ENCODE data around the gene PTPN3. TPM values are rescaled to one million over a fixed set of nuclear protein-coding genes. Genes with fewer than 3 reads are reported as not detected.

Gene PTPN3
- polyA plus RNA-seq, 1 donor: 60.7 TPM

DNA sequence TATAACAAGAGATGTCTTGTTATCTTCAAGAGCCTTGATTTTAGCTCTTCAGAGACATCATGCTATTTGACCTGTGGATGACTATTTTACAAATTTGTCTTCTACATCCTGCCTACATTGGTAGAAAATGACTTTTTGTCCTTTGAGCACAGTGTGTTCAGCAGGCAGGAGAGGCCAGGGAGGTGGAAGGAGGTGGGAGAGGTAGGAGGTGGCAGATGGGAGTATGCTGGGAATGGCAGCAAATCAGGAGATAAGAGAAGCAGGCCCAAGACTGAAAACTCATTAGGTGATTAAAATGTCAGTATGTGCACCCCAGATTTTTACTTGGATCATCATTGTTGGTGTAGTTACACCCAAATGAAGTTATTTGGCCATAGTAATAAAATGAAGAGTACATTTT, 44.1 kb downstream of the PTPN3 start:
- DNase-seq: no peak

DNA sequence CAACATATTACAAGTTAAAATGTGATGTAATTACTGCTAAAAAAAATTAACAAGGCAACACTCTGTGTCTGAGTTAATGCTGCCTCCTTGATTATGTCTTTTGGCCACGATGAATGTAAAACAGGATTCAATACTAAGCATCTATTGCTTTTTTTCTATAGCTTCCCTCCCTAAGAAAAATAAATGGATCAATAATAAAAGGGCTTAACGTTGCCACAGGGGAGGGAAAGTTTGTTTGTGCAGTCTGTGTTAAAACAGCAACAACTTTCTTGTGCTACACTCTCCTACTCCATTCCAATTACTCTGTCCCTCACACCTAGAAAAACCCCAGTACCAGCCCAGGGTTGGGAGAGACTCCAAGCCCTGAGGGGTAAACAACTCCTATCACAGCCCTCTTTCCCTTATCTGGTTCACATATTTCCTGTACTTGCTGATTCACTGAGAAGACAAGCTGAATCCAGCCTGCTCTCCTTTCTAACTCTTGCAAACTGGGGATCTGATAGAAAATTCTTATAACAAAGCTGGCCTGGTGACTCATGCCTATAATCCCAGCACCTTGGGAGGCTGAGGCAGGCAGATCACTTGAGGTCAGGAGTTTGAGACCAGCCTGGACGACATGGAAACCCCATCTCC, 44.8 kb downstream of the PTPN3 start:
- DNase-seq: no peak

DNA sequence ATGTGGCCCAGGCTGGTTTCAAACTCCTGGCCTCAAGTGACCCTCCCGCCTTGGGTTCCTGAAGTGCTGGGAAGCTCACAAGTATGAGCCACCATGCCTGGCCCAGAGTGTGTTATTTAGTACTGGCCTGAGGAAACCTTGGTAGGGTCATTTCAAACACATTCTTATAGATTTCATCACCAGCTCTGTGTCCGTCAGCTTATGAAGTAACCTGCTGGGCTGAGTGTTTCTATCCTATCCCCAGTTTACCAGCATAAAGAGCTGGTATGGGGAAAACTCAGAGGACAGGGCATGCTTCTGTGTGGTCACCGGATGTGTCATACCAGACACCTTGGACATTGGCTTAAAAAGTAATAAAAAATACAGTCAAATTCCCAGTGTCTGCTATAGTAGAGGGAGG, 45.3 kb downstream of the PTPN3 start:
- DNase-seq: no peak

DNA sequence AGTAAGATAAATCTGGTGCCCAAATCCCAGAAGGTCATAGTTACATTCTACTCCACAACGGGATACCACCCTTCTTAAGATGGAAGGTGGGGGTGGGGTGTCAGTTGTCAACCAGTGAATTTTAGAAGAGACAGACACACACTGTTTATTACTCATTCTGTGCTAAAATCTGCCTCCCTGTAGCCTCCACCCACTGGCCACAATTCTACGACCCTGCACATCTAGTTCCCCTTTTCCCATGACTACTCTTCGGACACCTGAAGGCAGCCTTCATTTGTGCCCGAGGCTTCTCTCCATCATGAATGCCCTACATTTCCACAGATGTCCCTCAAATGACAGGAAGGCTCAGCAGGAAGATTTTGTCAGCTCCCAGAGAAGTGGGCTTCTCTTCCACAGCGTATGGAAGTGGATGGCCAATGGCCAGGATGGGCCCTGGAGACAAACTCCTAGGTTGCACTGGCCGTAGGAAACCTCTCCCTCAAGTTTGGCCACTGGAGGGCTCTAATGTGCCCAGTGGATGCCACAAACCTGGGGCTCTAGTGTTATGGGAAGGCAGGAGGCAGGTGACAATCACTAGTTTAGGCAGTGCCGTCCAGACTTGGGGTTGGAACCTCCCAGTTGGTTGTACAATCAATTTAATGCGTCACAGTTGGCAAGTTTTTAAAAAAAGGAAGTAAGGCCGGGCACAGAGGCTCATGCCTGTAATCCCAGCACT, 46.6 kb downstream of the PTPN3 start:
- no peak for DNase-seq

DNA sequence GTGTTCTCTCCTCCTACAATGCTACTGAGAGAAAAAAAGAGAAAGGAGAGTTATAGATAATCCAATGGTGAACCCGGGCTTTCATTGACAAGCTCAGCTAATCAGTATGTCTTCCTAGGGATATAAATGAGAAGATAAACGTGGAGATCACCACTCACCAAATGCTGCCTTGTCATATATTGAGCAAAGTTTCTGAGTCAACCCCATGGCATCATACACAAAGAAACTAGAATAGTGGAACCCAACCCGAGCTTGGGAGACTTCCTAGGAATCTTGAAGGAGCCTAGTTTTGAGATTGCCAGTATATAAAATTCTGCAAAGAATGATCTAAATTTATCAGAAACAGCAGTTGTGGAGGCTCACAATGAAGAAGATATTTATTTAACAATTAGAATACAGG, 47.8 kb downstream of the PTPN3 start:
- DNase-seq: no peak

DNA sequence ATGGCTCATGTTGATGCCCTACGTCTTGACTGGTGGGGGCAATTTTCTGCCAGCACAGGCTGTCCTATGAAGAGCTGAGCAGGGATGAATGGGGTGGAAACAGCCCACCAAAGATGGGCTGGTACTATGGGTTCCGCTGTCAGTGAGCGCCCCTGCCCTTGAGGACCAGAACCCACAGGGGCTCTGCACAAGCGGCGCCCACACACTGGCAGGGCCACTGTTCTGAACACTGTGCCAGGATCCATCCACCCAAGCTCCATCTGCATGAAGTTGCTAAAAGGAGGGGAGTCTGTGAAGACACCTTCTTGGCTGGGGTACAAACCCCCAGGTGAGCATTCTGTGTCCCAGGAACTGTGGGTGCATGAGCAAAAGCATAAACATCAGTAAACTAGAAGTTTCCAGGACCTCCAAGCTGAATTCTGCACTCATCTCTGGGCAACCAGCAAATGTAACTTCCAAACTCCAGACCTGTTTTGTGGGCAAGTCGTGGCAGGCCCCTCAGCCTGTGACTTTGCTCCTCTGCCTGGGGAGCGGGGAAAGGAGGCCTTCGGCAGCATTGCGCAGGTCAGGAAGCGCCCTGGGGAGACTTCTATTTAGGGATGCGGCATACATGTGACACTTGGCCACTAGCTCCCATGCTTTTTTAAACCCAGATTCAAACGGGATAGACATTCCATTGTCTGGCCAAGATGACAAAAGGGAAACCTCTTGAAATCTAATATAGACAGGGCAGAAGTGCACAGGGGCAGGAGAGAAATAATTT, 48.9 kb downstream of the PTPN3 start:
- DNase-seq: no peak

DNA sequence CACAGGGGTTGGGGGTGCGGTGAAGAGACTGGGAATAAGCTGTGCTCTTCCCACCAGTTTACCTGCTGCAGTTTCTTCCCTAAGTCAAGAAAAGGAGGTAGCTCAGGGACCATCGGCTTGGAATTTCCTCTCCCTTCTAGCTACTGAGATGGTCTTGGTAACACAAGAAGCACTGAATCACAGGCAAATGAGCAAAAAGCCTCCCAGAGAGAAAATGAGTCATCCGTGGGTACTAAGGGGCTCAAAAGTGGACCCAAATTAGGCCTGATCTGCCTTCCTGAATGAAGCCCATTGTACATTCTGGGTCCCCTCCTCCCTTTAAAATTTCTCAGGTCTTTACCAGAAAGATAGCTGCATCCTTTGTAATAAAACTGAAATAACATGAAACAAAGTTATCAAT, 49.9 kb downstream of the PTPN3 start:
- DNase-seq: no peak

DNA sequence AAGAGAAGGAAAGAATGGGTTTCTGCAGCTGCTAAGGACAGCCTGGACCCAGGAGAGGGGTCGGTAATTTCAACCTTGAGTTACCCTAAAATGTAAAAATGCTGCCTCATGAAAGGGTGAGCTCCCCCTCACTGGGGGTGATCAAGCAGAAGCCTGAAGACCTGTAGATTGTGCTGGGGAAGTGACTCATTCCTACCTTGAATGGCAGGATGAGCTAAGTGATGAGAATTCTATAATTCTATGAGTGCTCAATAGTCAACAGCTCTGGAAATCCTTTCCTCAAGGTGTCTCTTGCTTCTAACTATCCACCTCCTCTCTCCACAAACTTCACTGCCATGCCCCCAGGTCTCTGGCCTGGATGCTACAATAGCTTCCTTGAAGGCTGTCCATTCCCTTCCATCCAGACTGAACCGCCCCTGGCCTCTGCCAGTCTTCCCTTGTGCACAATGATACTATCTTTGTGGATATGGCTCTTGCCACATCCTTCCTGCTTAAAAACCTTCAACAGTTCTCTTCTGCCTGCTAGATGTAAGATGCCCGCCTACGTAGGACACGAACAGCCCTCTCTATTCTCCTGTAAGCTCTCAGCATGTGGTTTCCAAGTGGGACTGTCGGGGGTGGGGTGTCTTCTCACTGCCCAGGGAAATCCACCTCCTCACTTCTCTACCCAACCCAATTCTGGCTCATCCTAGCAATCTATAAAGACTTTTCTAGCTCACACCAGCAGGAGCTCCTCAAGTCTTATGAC, 50.6 kb downstream of the PTPN3 start:
- no peak for DNase-seq

DNA sequence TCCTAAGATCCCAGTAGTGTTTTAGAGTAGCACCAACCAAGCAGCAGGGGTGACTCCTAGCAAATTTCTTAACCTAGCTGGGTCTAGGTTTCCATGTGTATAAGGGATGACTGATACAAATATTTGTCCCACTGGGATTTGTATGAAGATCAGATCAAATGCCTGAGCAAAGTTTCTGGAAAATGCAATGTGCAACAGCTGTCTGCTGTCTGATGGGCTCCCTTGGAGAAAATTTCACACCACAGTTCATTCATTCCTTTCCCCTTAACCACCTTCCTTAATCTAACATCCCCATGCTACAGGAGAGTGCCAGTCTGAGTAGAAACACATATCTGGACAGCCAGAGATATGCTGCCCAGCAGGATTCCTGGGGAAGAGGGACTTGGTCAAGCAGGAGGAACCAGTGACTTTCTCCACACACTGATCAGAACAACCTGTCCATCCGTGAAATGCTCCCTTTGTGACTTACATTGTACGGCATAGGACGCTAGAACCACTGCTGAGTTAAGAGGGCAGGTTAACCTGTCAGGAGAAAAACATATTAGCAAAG, 53.3 kb downstream of the PTPN3 start:
- DNase-seq: no peak

DNA sequence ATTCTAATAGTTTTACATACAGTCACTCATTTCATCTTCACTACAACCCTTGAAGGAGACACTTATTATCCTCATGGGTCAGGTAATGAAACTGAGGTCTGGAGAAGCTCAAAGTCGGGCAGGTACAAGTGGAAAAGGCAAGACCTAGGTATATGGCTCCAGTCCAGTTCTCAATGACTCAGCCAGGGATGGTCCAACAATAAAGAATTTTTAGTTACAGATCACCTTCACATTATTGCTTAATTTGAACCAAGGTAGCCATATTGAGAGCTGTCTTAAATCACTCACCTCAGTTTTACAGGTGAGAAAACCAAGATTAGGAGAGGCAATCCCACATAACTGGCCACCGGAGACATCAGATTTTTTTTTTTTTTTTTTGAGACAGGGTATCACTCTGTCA, 55.4 kb downstream of the PTPN3 start:
- no peak for DNase-seq

DNA sequence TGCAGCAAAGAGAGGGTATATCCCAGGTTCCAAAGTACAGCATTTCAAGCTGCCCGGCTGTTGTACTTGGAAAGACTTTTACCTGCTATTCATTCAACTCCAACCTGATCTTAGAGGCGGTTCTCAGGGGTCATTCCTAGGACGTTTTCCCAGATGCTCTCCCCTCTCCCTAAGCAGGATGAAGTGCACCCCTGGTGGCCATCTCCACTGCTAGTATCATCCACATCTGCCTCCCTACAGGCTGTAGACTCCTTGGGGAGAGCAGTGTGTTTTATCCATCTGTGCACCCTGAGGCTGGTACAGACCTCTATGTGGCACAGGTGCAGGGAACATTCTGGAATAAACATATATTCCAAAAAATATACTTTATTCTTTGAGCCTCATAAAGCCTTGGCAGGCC, 56.8 kb downstream of the PTPN3 start:
- DNase-seq: no peak

DNA sequence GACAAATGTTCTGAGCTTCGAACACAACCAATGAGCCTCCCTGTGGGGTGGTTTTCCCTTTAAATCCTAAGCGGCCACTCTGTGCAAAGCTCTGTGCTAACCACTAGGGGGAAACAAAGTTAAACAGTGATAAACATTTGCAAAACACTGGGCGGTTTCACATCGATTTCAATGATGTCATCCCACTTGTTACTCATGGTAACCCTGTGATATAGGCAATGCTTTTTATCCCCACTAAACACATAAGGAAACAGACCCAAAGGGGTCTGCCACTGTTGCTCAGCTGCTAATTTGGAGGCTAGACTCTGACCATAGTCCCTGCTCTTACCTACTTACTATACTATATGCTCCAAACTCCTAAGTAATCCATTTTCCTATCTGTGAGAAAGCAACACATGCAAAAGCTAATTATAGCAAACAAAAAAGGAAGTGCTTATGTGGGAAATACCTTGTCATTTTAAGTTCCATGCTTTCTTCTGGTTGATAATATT, 57.3 kb downstream of the PTPN3 start:
- peak; percentile 61 for DNase-seq

DNA sequence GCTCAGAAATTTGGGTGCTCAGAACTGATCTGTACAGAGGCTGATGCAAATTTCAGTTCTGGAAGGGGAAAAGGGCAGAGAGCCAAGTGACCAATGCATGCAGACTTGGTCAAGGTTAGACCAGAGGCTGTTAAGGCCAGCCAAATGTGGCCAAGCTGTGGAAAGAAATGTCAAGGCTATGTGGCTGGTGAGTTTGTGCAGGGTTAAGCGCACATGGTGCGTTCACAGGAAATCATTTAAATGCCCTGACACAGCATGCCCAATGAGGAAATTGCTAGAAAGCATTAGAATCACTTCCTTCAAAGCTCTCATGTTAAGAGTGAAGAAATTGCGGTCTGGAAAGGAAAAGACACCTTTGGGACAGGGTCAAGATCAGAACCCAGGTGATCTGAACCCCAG, 58.0 kb downstream of the PTPN3 start:
- DNase-seq: no peak

DNA sequence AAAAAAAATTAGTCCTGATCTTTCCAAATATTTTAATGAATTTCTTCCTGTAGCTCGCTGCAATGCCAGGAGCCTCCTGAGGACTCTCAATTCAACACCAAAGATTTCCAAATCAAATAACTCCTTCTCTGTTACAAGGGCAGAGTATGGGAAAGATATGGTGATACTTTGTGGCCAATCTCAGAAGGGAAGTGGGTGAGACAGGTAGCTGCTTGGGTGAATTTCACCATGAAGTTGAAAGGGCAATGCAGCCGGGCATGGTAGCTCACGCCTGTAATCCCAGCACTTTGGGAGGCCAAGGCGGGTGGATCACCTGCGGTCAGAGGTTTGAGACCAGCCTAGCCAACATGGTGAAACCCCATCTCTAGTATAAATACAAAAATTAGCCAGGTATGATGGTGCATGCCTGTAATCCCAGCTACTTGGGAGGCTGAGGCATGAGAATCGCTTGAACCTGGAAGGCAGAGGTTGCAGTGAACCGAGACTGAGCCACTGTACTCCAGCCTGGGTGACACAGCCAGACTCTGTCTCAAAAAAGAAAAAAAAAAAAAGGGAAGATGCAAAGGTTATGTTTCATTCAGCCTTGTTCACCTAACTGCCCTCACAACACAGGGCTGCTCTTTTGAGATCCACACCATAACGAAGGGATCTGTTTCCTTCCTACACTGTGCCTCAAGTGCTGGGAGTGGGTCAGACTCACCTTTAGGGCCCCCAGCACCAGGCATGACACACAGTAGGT, 58.6 kb downstream of the PTPN3 start:
- no peak for DNase-seq

DNA sequence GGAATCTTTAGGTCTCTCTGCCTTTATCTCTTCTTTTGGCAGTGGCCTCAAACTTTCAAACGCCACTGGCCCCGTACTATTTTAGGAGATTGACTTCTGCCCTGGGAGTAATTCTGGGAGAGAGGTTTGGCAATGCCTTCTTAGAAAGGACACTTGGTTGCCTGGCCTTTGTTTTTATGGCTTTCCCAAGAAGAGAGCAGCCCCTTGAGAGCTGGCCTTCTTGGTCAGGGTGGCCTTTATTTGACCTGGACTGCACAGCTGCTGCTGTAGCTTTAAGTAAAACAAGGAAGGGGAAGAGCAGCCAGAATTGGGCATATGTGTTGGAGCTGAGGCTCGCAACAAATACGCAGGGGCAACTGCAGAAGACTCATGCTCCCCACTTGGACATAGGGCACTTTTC, 60.8 kb downstream of the PTPN3 start:
- no peak for DNase-seq

DNA sequence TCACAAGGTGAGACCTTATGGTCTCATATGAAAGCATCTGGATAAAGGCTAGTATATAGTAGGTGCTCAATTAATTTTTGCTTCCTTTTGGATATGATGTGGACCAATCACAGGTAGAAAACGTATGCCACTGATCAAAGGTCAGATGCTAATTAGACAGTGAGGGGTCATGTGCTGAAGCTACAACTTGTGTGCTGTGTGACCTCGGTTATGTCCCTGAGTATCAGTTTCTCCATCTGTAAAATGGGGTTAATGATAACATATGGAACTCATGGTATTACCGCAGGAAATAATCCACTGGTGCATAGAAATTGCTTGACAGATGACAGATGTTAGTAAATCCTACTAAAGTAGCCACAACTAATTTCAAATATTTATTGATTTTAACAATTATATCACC, 62.0 kb downstream of the PTPN3 start:
- no peak for DNase-seq

DNA sequence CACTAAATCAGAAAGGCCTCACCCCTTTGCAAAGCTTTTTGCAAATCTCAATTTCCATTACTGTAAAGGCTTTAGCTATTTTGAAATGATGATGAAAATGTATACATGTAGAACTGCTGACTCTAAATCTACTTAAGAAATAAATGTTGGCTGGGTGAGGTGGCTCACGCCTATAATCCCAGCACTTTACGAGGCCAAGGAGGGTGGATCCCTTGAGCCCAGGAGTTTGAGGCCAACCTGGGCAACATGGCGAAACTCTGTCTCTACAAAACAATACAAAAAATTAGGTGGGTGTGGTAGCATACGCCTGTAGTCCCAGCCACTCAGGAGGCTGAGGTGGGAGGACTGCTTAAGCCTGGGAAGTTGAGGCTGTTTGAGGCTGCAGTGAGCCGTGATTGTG, 64.6 kb downstream of the PTPN3 start:
- no peak for DNase-seq

DNA sequence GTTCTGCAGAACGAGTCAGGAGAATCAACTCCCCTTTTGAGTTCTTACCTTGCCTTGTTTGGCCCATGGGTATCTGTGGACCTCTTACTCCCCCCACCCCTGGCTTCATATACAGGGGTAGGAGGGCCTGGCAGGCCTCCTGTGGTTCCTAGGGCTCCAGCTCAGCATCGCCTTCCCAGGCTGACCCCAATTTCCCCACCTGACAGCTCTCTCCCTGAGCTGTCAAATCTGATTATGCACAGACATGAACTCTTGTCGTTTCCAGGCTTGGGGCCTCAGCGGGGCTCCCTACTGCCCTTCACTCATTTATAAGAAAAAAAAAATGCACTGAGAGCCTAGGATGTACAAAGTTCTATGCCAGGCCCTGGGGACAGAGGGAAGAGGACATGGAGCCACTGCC, 67.9 kb downstream of the PTPN3 start:
- no peak for DNase-seq

DNA sequence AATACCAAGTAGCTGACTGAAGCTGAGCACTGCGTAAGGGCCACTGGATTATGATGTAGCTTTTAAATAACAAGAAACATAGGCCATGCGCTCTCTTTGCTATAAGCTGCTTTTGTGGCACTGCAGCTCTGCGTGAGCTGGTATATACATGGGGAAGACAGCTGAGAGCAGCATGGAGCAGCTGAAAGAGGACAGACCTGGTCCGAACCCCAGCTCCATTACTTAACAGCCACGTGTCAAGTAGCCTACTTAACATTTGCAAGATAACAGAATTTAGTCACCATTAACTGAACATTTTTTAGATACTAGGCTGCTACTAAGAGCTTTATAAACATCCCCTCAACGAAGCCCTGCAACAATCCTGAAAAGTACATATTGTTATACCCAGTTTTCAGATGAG, 69.3 kb downstream of the PTPN3 start:
- no peak for DNase-seq

DNA sequence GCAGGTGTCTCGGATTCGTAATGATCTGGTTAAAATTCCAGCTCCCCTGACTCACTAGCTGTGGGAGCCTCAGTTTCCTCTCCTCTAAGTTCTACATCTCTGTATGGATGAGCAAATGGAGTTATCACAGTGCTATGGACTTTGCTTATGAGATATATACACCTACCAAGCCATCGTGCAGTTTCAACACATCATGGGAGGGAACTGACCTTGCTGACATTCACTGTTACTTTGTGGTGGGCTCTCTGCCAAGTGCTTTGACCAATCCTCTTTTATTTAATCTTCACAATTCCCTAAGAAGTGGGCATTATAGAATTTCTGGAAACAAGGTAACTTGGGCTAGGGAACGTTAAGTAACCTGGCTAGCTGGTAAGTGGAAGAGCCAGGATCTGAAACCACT, 70.2 kb downstream of the PTPN3 start:
- DNase-seq: no peak

DNA sequence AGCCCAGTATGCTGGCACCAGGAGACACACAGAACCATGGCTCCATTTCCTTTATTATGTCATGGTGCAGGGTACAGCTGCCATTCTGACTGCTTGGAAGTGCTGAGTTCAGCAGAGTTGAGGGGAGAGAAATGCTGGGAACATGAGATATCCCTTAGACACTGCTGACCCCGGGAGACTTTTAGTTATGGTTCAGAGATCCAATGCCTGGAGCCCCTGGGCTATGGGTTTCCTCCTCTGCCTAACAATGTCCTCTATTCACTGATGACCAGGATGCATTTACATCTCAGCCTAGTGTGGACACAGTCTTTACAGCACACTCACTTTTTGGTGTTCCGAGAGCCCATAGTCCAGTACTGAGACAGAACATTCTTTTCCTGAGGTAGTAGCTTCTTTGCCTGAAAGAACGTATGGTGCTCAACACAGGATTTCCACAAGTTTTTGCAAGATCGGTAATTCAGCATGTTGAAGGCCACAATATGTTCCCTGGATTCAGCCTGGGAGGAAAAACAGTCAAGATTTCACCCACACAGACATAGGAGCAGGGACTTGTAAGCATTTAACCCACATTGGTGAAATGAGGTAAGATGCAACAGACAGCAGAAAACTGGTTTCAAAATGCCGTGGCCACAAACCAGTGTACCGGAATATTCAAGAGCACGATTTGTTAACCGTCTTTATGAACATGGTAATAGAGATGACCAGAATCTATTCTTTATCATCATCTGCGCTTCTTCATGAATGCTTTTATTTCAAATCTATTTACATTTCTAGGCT, 71.3 kb downstream of the PTPN3 start:
- DNase-seq: no peak

Measured in left kidney (tissue), 2 donors.